HAP-1 (cell line): ENCODE measurements around the gene AGO3.

Source experiments
- DNase-seq, 2 experiments: peaks; one replicate each; pipeline ENCODE4 v3.0.0-alpha.2; 2016 to 2020; ENCODE audit warnings: low spot score in 2 of 2
- H3K27me3 ChIP-seq: fragments of 250-450 bp; sonication (Bioruptor Pico); 2 replicates; pipeline ENCODE4 v1.5.1; 2020; ENCODE audit warnings: low read depth, mild to moderate bottlenecking, moderate library complexity
- H3K36me3 ChIP-seq: fragments of 250-450 bp; sonication (Bioruptor Pico); replicated peaks from 2 replicates; pipeline ENCODE4 v1.5.1; 2020; ENCODE audit warnings: mild to moderate bottlenecking
- H3K4me1 ChIP-seq: fragments of 250-450 bp; sonication (Bioruptor Pico); 2 replicates; pipeline ENCODE4 v1.5.1; 2020; ENCODE audit warnings: mild to moderate bottlenecking
- H3K4me3 ChIP-seq: fragments of 250-450 bp; sonication (Bioruptor Pico); 2 replicates; pipeline ENCODE4 v1.5.1; 2020; ENCODE audit warnings: mild to moderate bottlenecking, moderate library complexity
- H3K9me3 ChIP-seq: fragments of 250-450 bp; sonication (Bioruptor Pico); 2 replicates; pipeline ENCODE4 v1.5.1; 2020; ENCODE audit warnings: mild to moderate bottlenecking, moderate library complexity
- in situ Hi-C: fragments of 300-500 bp; cut with MboI; formaldehyde crosslinking; loops from 3 replicates; pipeline ENCODE4 v1.14.3; 2020; ENCODE audit warnings: low sequenced_read_pairs, inconsistent platforms, mixed read lengths

AGO3 gene

GRCh38 chr1:36093929-36094328, 163.0 kb downstream of the AGO3 start:
- no peak for DNase-seq
- Histone ChIP-seq H3K36me3 (peaks cover 58% of the 10 kb centered on the region), H3K9me3 (no peaks in the 10 kb centered on the region), H3K4me3 (no peak overlapping the region), H3K27me3 (no peaks in the 10 kb centered on the region), H3K4me1 (no peaks in the 10 kb centered on the region; the same call in 1 of the 2 replicates)
- in situ Hi-C loops: loop anchor here (5.0 kb wide), 1 partner anchor 93 kb away; no protein-coding TSS in a partner anchor

GRCh38 chr1:36094621-36095061, 163.7 kb downstream of the AGO3 start:
- H3K4me1 ChIP-seq: no peaks in the 10 kb centered on the region; the same call in 1 of the 2 replicates

GRCh38 chr1:36095760-36096405, 165.0 kb downstream of the AGO3 start:
- no peaks in the 10 kb centered on the region for H3K4me1 ChIP-seq
- no peaks in the 10 kb centered on the region for H3K27me3 ChIP-seq
- no peaks in the 10 kb centered on the region for H3K9me3 ChIP-seq
- no peak for DNase-seq
- in situ Hi-C loops: no loop called here
- peaks cover 55% of the 10 kb centered on the region for H3K36me3 ChIP-seq
- H3K4me3 ChIP-seq: no peak overlapping the region

More at GRCh38 chr1:36094621-36095061, 163.7 kb downstream of the AGO3 start:
- in situ Hi-C loops: loop anchor here (5.0 kb wide), 1 partner anchor 93 kb away; no protein-coding TSS in a partner anchor
- DNase-seq: no peak
- H3K9me3 ChIP-seq: no peaks in the 10 kb centered on the region
- H3K4me3 ChIP-seq: no peak overlapping the region
- H3K36me3 ChIP-seq: peaks cover 56% of the 10 kb centered on the region
- H3K27me3 ChIP-seq: no peaks in the 10 kb centered on the region

- DNase-seq: peak in 1 of 2 experiments; percentile 58
- no peaks in the 10 kb centered on the region for H3K27me3 ChIP-seq
- no peaks in the 10 kb centered on the region for H3K9me3 ChIP-seq
- H3K4me3 ChIP-seq: no peak overlapping the region
- H3K36me3 ChIP-seq: peaks cover 46% of the 10 kb centered on the region
- no peaks in the 10 kb centered on the region for H3K4me1 ChIP-seq
- in situ Hi-C loops: no loop called here
Measured at GRCh38 chr1:36096500-36097432, 165.9 kb downstream of the AGO3 start.

GRCh38 chr1:36097693-36098585, 167.0 kb downstream of the AGO3 start:
- DNase-seq: no peak
- Histone ChIP-seq H3K27me3 (no peaks in the 10 kb centered on the region), H3K36me3 (peaks cover 35% of the 10 kb centered on the region), H3K4me1 (no peaks in the 10 kb centered on the region), H3K4me3 (no peak overlapping the region), H3K9me3 (no peaks in the 10 kb centered on the region)
- in situ Hi-C loops: no loop called here

GRCh38 chr1:36098650-36099365, 167.9 kb downstream of the AGO3 start:
- Histone ChIP-seq H3K4me3 (no peak overlapping the region), H3K4me1 (no peaks in the 10 kb centered on the region), H3K27me3 (no peaks in the 10 kb centered on the region), H3K36me3 (peaks cover 26% of the 10 kb centered on the region), H3K9me3 (no peaks in the 10 kb centered on the region)
- no peak for DNase-seq
- in situ Hi-C loops: no loop called here

- DNase-seq: peak; percentile 66 to 91
- Histone ChIP-seq H3K4me3 (no peak overlapping the region), H3K27me3 (no peaks in the 10 kb centered on the region), H3K4me1 (no peaks in the 10 kb centered on the region), H3K36me3 (peaks cover 16% of the 10 kb centered on the region), H3K9me3 (no peaks in the 10 kb centered on the region)
- in situ Hi-C loops: no loop called here
Measured at GRCh38 chr1:36099681-36100341, 168.9 kb downstream of the AGO3 start.

- Histone ChIP-seq H3K27me3 (no peaks in the 10 kb centered on the region), H3K4me1 (no peaks in the 10 kb centered on the region), H3K9me3 (no peaks in the 10 kb centered on the region), H3K4me3 (no peak overlapping the region), H3K36me3 (peaks cover 10% of the 10 kb centered on the region)
- no peak for DNase-seq
- in situ Hi-C loops: no loop called here
Measured at GRCh38 chr1:36100376-36100775, 169.5 kb downstream of the AGO3 start.

- no peak for DNase-seq
- Histone ChIP-seq H3K36me3 (no peaks in the 10 kb centered on the region; the same call in 1 of the 2 replicates), H3K9me3 (no peaks in the 10 kb centered on the region), H3K4me1 (no peaks in the 10 kb centered on the region), H3K27me3 (no peaks in the 10 kb centered on the region), H3K4me3 (no peak overlapping the region)
- in situ Hi-C loops: no loop called here
Measured at GRCh38 chr1:36101546-36101945, 170.6 kb downstream of the AGO3 start.

- in situ Hi-C loops: loop anchor here (5.0 kb wide), 2 partner anchors 181 to 316 kb away; no protein-coding TSS in a partner anchor
- H3K36me3 ChIP-seq: no peaks in the 10 kb centered on the region
- no peak overlapping the region for H3K4me3 ChIP-seq
- no peak for DNase-seq
- H3K9me3 ChIP-seq: no peaks in the 10 kb centered on the region
- H3K4me1 ChIP-seq: no peaks in the 10 kb centered on the region
- no peaks in the 10 kb centered on the region for H3K27me3 ChIP-seq
Measured at GRCh38 chr1:36106269-36106668, 175.4 kb downstream of the AGO3 start.

GRCh38 chr1:36107394-36107793, 176.5 kb downstream of the AGO3 start:
- in situ Hi-C loops: loop anchor here (5.0 kb wide), 2 partner anchors 180 to 315 kb away; no protein-coding TSS in a partner anchor

GRCh38 chr1:36108314-36108713, 177.4 kb downstream of the AGO3 start:
- H3K9me3 ChIP-seq: no peaks in the 10 kb centered on the region
- DNase-seq: no peak
- in situ Hi-C loops: loop anchor here (5.0 kb wide), 2 partner anchors 179 to 314 kb away; no protein-coding TSS in a partner anchor
- no peaks in the 10 kb centered on the region for H3K27me3 ChIP-seq
- H3K4me1 ChIP-seq: no peaks in the 10 kb centered on the region
- H3K36me3 ChIP-seq: no peaks in the 10 kb centered on the region
- H3K4me3 ChIP-seq: no peak overlapping the region

More at GRCh38 chr1:36107394-36107793, 176.5 kb downstream of the AGO3 start:
- H3K4me3 ChIP-seq: no peak overlapping the region
- no peaks in the 10 kb centered on the region for H3K27me3 ChIP-seq
- no peaks in the 10 kb centered on the region for H3K4me1 ChIP-seq
- H3K36me3 ChIP-seq: no peaks in the 10 kb centered on the region
- no peak for DNase-seq
- no peaks in the 10 kb centered on the region for H3K9me3 ChIP-seq
